HFFc6 (cell line): ENCODE data around the gene RASAL2. TPM values are rescaled to one million over a fixed set of nuclear protein-coding genes. Genes with fewer than 3 reads are reported as not detected.
A peak's percentile ranks its signal among the peaks of the same experiment; 100 is the strongest.

ENCODE experiments used
- DNase-seq: peaks from one replicate; pipeline ENCODE4 v3.0.0-alpha.2; 2018
- H3K27ac Mint-ChIP-seq: 2 replicates; pipeline ENCODE4 v1.8.0; 2020; ENCODE audit warnings: mild to moderate bottlenecking, mixed read lengths
- H3K27me3 Mint-ChIP-seq: 2 replicates; pipeline ENCODE4 v1.8.0; 2021; ENCODE audit warnings: mild to moderate bottlenecking, moderate library complexity, mixed read lengths; ENCODE audit not compliant: insufficient read depth
- H3K36me3 Mint-ChIP-seq: 2 replicates; pipeline ENCODE4 v1.8.0; 2021; ENCODE audit warnings: low read depth, mixed read lengths
- H3K4me1 Mint-ChIP-seq: 2 replicates; pipeline ENCODE4 v1.8.0; 2020; ENCODE audit warnings: low read depth, mixed read lengths
- H3K4me3 Mint-ChIP-seq: 2 replicates; pipeline ENCODE4 v1.8.0; 2020; ENCODE audit warnings: mild to moderate bottlenecking, moderate library complexity, mixed read lengths
- H3K9me3 Mint-ChIP-seq: 2 replicates; pipeline ENCODE4 v1.8.0; 2020; ENCODE audit warnings: mild to moderate bottlenecking, mixed read lengths
- CTCF ChIP-seq: fragments of 200-600 bp; sonication (generic); IDR thresholded peaks from 2 replicates; pipeline ENCODE4 v1.5.0; 2021; ENCODE audit warnings: antibody characterized with exemption, mild to moderate bottlenecking
- total RNA-seq, 6 experiments: library from RNA; stranded (reverse); fragmentation: NEBNext Ultra II Directional; extraction: Animal tissue kit (Norgen Biotek cat#: 25700); gene quantifications; 2 replicates in 1 of 6; 3 replicates in 5 of 6; pipeline ENCODE4 v1.2.3, GENCODE V29; 2021

The RASAL2 gene
- total RNA-seq, 6 experiments from 2014 or later = 21.2 to 30.7 (median 24.4) TPM

- Mint-ChIP-seq H3K9me3 (no peaks in the 10 kb centered on the region), H3K36me3 (no peaks in the 10 kb centered on the region), H3K27ac (peak overlapping the region; percentile 97), H3K27me3 (no peaks in the 10 kb centered on the region; the same call in 1 of the 2 replicates), H3K4me3 (no peak overlapping the region), H3K4me1 (peaks cover 88% of the 10 kb centered on the region)
- DNase-seq = no peak
- no peak for TF ChIP-seq CTCF
These were observed 36.7 kb upstream of the RASAL2 start for GRCh38 chr1:178057141-178057765.

GRCh38 chr1:178057912-178058534 is 35.9 kb upstream of the RASAL2 start:
- Mint-ChIP-seq H3K9me3 (no peaks in the 10 kb centered on the region), H3K27ac (peak overlapping the region; percentile 97), H3K36me3 (no peaks in the 10 kb centered on the region), H3K27me3 (no peaks in the 10 kb centered on the region; the same call in 1 of the 2 replicates), H3K4me3 (peak overlapping the region; percentile 45; the same call in 1 of the 2 replicates), H3K4me1 (peaks cover 81% of the 10 kb centered on the region)
- peak; percentile 44 for DNase-seq
- no peak for TF ChIP-seq CTCF

GRCh38 chr1:178060789-178061556 is 32.9 kb upstream of the RASAL2 start:
- Mint-ChIP-seq H3K4me3 (peak overlapping the region; percentile 77), H3K4me1 (peaks cover 59% of the 10 kb centered on the region), H3K36me3 (no peaks in the 10 kb centered on the region), H3K27ac (peak overlapping the region; percentile 95), H3K9me3 (no peaks in the 10 kb centered on the region), H3K27me3 (no peaks in the 10 kb centered on the region; the same call in none of the 2 replicates)
- DNase-seq = peak; percentile 80
- no peak for TF ChIP-seq CTCF

- Mint-ChIP-seq H3K4me3 (no peak overlapping the region), H3K27me3 (no peaks in the 10 kb centered on the region; the same call in none of the 2 replicates), H3K9me3 (no peaks in the 10 kb centered on the region), H3K27ac (peak overlapping the region; percentile 95), H3K4me1 (peaks cover 52% of the 10 kb centered on the region), H3K36me3 (no peaks in the 10 kb centered on the region)
- no peak for DNase-seq
- no peak for TF ChIP-seq CTCF
These were observed 32.3 kb upstream of the RASAL2 start for GRCh38 chr1:178061620-178062019.

GRCh38 chr1:178064191-178064821 is 29.6 kb upstream of the RASAL2 start:
- Mint-ChIP-seq H3K4me3 (no peak overlapping the region), H3K4me1 (peaks cover 32% of the 10 kb centered on the region), H3K27ac (no peak overlapping the region), H3K36me3 (no peaks in the 10 kb centered on the region), H3K9me3 (no peaks in the 10 kb centered on the region), H3K27me3 (no peaks in the 10 kb centered on the region; the same call in 1 of the 2 replicates)
- no peak for DNase-seq
- TF ChIP-seq CTCF = no peak
